SK-N-MC (cell line): Measurements from ENCODE around the gene GSTM2.

ENCODE experiments used
- EZH2 ChIP-seq: fragments of 200-600 bp; sonication (generic); IDR thresholded peaks from one replicate; pipeline ENCODE4 v1.6.1; 2017; ENCODE audit warnings: antibody characterized with exemption
- POLR2AphosphoS5 ChIP-seq: IDR thresholded peaks from 2 replicates; pipeline ENCODE4 v1.6.1; 2012; ENCODE audit warnings: mild to moderate bottlenecking, low read depth, low read length, borderline replicate concordance

DNA sequence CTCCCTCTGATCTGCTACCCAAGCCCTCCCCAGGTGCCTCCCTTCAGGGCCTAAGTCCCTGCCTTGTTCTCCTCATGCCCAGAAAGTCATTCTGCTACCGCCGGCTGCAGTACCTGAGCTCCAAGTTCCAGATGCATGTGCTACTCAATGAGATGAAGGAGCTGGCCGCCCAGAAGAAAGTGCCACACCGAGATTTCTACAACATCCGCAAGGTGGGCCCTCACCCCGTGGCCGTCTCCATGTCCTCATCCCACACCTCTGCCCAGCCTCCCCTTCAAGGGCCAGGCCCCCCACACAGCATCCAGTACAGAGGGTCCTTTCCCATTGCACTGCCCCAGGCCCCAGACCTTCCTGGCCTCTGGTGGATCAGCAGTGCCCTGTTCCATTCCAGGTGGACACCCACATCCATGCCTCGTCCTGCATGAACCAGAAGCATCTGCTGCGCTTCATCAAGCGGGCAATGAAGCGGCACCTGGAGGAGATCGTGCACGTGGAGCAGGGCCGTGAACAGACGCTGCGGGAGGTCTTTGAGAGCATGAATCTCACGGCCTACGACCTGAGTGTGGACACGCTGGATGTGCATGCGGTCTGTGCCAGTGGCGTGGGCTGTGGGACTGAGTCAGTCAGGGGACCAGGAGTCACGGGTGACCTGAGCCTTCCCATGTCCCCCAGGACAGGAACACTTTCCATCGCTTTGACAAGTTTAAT, 40.0 kb upstream of the GSTM2 start:
- no peak for TF ChIP-seq POLR2AphosphoS5
- TF ChIP-seq EZH2, result no peak
